HCT116 (cell line): ENCODE results near the gene STK11. TPM values are rescaled to one million over a fixed set of nuclear protein-coding genes. Genes with fewer than 3 reads are reported as not detected.

Source experiments
- ATAC-seq: fragments of 200-7000 bp; cut with Tn5 transposase; 2 replicates; pipeline ENCODE4 v1.9.1; 2020; ENCODE audit warnings: mild to moderate bottlenecking, moderate library complexity
- BruUV-seq: library from RNA; stranded (reverse); fragments of 400-500 nt; replicated peaks from 2 replicates; lab custom pipeline; 2021; lab: Mats Ljungman, UMichigan
- CTCF ChIA-PET: fragments of 300-600 bp; sonication (Branson Sonifier 250); formaldehyde crosslinking; loops from one replicate; lab custom pipeline; 2021; ENCODE audit warnings: antibody characterized with exemption; lab: Charles Lee
- POLR2A ChIA-PET: fragments of 300-600, 350-600 bp; sonication (Branson Sonifier 250); formaldehyde crosslinking; loops from one replicate; lab custom pipeline; 2021; ENCODE audit warnings: antibody characterized with exemption; lab: Charles Lee
- RAD21 ChIA-PET, 2 experiments: fragments of 300-600 bp; sonication (Branson Sonifier 250); formaldehyde crosslinking; loops; one replicate each; lab custom pipeline; 2023; ENCODE audit warnings: low total read pairs in 2 of 2; ENCODE audit not compliant: uncharacterized antibody in 2 of 2, unreplicated experiment in 2 of 2, low non-redundant PET in 1 of 2; lab: Charles Lee
- DNase-seq: peaks from one replicate; pipeline ENCODE4 v3.0.0-alpha.2; 2010; ENCODE audit warnings: low read depth, low spot score
- H2AFZ ChIP-seq: fragments of 200-600 bp; shearing (Covaris generic), sonication (generic); 2 replicates; pipeline ENCODE4 v1.6.1; 2017; ENCODE audit warnings: low read depth, mixed run types, mixed read lengths, antibody characterized with exemption, low read length; ENCODE audit not compliant: poor library complexity, severe bottlenecking
- H3K27ac ChIP-seq: 2 replicates; pipeline ENCODE4 v1.5.1; 2012; ENCODE audit warnings: low read depth, low read length
- H3K27me3 ChIP-seq: fragments of 200-600 bp; sonication (generic); 2 replicates; pipeline ENCODE4 v1.6.1; 2016; ENCODE audit warnings: mixed run types, low read length, mixed read lengths; ENCODE audit not compliant: insufficient read depth
- H3K36me3 ChIP-seq, 2 experiments: fragments of 200-500 bp in 1 of 2; fragments of 200-600 bp in 1 of 2; sonication (Bioruptor generic) in 1 of 2; sonication (generic) in 1 of 2; 2 replicates each; pipeline versions ENCODE4 v1.5.1 to v1.6.1; 2014 to 2016; ENCODE audit warnings: low read length in 2 of 2, inconsistent platforms in 1 of 2, mixed read lengths in 1 of 2, mixed run types in 1 of 2; ENCODE audit not compliant: insufficient read depth in 2 of 2, control insufficient read depth in 1 of 2
- H3K4me1 ChIP-seq, 2 experiments: fragments of 200-600 bp in 1 of 2; sonication (generic) in 1 of 2; 2 replicates each; pipeline versions ENCODE4 v1.5.1 to v1.6.1; 2012 to 2017; ENCODE audit warnings: low read length in 2 of 2, inconsistent platforms in 1 of 2, mild to moderate bottlenecking in 1 of 2, mixed read lengths in 1 of 2, mixed run types in 1 of 2, moderate library complexity in 1 of 2; ENCODE audit not compliant: insufficient read depth in 2 of 2, control insufficient read depth in 1 of 2
- H3K4me2 ChIP-seq: fragments of 200-600 bp; sonication (generic); 2 replicates; pipeline ENCODE4 v1.6.1; 2017; ENCODE audit warnings: mixed run types, low read length, mixed read lengths
- H3K4me3 ChIP-seq, 2 experiments: fragments of 200-600 bp in 1 of 2; sonication (generic) in 1 of 2; replicated peaks in 1 of 2; 2 replicates each; pipeline ENCODE4 v1.5.1; 2011 to 2016; ENCODE audit warnings: low read length in 2 of 2, control low read depth in 1 of 2, low read depth in 1 of 2, mild to moderate bottlenecking in 1 of 2, mixed read lengths in 1 of 2, mixed run types in 1 of 2
- H3K79me2 ChIP-seq: fragments of 200-600 bp; sonication (generic); 2 replicates; pipeline ENCODE4 v1.6.1; 2017; ENCODE audit warnings: mild to moderate bottlenecking, mixed run types, low read length, moderate library complexity, mixed read lengths; ENCODE audit not compliant: insufficient read depth
- H3K9ac ChIP-seq: fragments of 200-600 bp; sonication (generic); 2 replicates; pipeline ENCODE4 v1.6.1; 2016; ENCODE audit warnings: low read length, mixed read lengths
- H3K9me2 ChIP-seq: fragments of 200-600 bp; sonication (generic), shearing (Covaris generic); 2 replicates; pipeline ENCODE4 v1.6.1; 2017; ENCODE audit warnings: mixed run types, mild to moderate bottlenecking, moderate library complexity; ENCODE audit not compliant: insufficient read depth
- H3K9me3 ChIP-seq, 2 experiments: fragments of 200-500 bp in 1 of 2; fragments of 200-600 bp in 1 of 2; sonication (Bioruptor generic) in 1 of 2; sonication (generic) in 1 of 2; 2 replicates each; pipeline ENCODE4 v1.6.1; 2014 to 2017; ENCODE audit warnings: low read length in 2 of 2, mixed read lengths in 2 of 2, inconsistent platforms in 1 of 2, low read depth in 1 of 2, mild to moderate bottlenecking in 1 of 2, mixed run types in 1 of 2, moderate library complexity in 1 of 2; ENCODE audit not compliant: control insufficient read depth in 1 of 2, insufficient read depth in 1 of 2
- H4K20me1 ChIP-seq: fragments of 200-600 bp; sonication (generic), shearing (Covaris generic); 2 replicates; pipeline ENCODE4 v1.6.1; 2017; ENCODE audit warnings: mixed run types, mild to moderate bottlenecking, moderate library complexity; ENCODE audit not compliant: insufficient read depth
- CEBPB ChIP-seq: IDR thresholded peaks from 2 replicates; pipeline ENCODE4 v1.6.1; 2012; ENCODE audit warnings: low read depth
- JUND ChIP-seq: IDR thresholded peaks from 2 replicates; pipeline ENCODE4 v1.6.1; 2012
- POLR2A ChIP-seq: IDR thresholded peaks from 2 replicates; pipeline ENCODE4 v1.7.0; 2011; ENCODE audit warnings: borderline replicate concordance; ENCODE audit not compliant: insufficient read depth, insufficient read length; ENCODE audit errors: extremely low read depth
- RAD21 ChIP-seq: IDR thresholded peaks from 2 replicates; pipeline ENCODE4 v1.6.1; 2012; ENCODE audit warnings: low read depth, mild to moderate bottlenecking
- SIN3A ChIP-seq: IDR thresholded peaks from 2 replicates; pipeline ENCODE4 v1.6.1; 2012; ENCODE audit warnings: low read depth
- SP1 ChIP-seq: IDR thresholded peaks from 2 replicates; pipeline ENCODE4 v1.6.1; 2012; ENCODE audit warnings: low read depth
- SRF ChIP-seq: IDR thresholded peaks from 2 replicates; pipeline ENCODE4 v1.6.1; 2012; ENCODE audit warnings: low read depth
- YY1 ChIP-seq: IDR thresholded peaks from 2 replicates; pipeline ENCODE4 v1.6.1; 2011; ENCODE audit warnings: low read length, low read depth, moderate library complexity, mild to moderate bottlenecking; ENCODE audit not compliant: insufficient replicate concordance; ENCODE audit errors: extremely low read depth
- intact Hi-C: fragments of 100-400 bp; cut with micrococcal nuclease; formaldehyde crosslinking; loops from 2 replicates; pipeline ENCODE4 v1.10.0; 2022
- total RNA-seq: library from RNA; stranded (reverse); gene quantifications from one replicate; pipeline ENCODE4 v1.2.1, GENCODE V29; 2021; ENCODE audit not compliant: unreplicated experiment
- TF ChIP-seq, protein P1 (sequence below): IDR thresholded peaks from 2 replicates; pipeline ENCODE4 v1.6.1; 2012; ENCODE audit warnings: low read depth
- TF ChIP-seq, protein P2 (sequence below): IDR thresholded peaks from 2 replicates; pipeline ENCODE4 v1.6.1; 2011; ENCODE audit warnings: mild to moderate bottlenecking, low read length, moderate library complexity; ENCODE audit not compliant: insufficient replicate concordance; ENCODE audit errors: extremely low read depth
- TF ChIP-seq, protein P3 (sequence below): IDR thresholded peaks from 2 replicates; pipeline ENCODE4 v1.6.1; 2012
- TF ChIP-seq, protein P4 (sequence below): IDR thresholded peaks from 2 replicates; pipeline ENCODE4 v1.6.1; 2012
- TF ChIP-seq, protein P5 (sequence below), 3 experiments: fragments of 200-600 bp in 1 of 3; sonication (generic) in 1 of 3; IDR thresholded peaks in 2 of 3; conservative IDR thresholded peaks in 1 of 3; 2 replicates each; pipeline ENCODE4 v1.5.1; 2012 to 2017; ENCODE audit warnings: low read depth in 2 of 3, low read length in 2 of 3, antibody characterized with exemption in 1 of 3, borderline replicate concordance in 1 of 3, control low read depth in 1 of 3, mild to moderate bottlenecking in 1 of 3, mixed read lengths in 1 of 3, mixed run types in 1 of 3, moderate library complexity in 1 of 3; ENCODE audit not compliant: insufficient read depth in 1 of 3

The STK11 gene
- total RNA-seq, 1 experiment from 2014 or later = 86.9 TPM

DNA sequence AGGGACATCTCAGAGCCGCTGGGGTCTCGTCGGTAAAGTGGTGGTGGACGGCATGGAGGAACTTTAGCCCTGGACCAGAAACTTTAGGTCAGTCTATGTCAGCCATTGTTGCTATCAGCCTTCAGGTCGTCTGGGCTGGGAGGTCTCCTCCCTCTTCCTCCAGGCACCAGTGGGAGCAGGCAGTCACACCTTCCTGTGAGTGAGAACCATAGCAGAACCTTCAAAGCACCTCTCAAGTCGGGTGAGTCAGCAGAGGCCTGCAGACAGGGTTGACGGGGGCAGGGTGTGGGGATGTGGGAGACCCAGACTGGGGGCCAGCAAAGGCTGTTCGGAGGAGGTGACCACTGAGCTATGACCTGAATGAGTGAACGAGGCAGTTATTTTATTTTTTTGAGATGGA is 16.2 kb upstream of the STK11 start (continued):
- TF ChIP-seq SP1 = no peak
- TF ChIP-seq, protein P1, sequence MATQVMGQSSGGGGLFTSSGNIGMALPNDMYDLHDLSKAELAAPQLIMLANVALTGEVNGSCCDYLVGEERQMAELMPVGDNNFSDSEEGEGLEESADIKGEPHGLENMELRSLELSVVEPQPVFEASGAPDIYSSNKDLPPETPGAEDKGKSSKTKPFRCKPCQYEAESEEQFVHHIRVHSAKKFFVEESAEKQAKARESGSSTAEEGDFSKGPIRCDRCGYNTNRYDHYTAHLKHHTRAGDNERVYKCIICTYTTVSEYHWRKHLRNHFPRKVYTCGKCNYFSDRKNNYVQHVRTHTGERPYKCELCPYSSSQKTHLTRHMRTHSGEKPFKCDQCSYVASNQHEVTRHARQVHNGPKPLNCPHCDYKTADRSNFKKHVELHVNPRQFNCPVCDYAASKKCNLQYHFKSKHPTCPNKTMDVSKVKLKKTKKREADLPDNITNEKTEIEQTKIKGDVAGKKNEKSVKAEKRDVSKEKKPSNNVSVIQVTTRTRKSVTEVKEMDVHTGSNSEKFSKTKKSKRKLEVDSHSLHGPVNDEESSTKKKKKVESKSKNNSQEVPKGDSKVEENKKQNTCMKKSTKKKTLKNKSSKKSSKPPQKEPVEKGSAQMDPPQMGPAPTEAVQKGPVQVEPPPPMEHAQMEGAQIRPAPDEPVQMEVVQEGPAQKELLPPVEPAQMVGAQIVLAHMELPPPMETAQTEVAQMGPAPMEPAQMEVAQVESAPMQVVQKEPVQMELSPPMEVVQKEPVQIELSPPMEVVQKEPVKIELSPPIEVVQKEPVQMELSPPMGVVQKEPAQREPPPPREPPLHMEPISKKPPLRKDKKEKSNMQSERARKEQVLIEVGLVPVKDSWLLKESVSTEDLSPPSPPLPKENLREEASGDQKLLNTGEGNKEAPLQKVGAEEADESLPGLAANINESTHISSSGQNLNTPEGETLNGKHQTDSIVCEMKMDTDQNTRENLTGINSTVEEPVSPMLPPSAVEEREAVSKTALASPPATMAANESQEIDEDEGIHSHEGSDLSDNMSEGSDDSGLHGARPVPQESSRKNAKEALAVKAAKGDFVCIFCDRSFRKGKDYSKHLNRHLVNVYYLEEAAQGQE = no peak

DNA sequence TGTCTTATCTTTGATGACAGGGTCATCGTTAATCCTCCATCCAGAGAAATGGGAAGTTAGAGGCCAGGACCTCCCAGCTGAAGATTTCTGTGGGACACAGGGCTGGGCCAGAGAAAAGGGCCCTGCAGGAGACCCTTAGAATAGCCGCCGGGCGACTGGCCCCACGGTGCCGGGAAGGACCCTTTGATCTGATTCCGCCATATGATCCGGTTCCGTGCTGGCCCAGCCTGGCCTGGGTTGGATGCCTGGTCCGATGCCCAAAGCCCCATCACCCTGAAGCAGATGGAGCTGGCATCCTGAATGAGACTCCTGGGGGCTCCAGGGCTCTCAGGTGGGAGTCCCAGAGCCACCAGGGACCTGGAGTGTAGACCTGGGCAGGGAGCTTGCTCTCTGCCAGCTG is 6.0 kb upstream of the STK11 start:
- POLR2A ChIA-PET = no interaction called here
- TF ChIP-seq RAD21 (no peak), SP1 (no peak), JUND (no peak), CEBPB (no peak), YY1 (no peak), SIN3A (no peak), SRF (no peak), POLR2A (no peak)
- TF ChIP-seq, protein P2, sequence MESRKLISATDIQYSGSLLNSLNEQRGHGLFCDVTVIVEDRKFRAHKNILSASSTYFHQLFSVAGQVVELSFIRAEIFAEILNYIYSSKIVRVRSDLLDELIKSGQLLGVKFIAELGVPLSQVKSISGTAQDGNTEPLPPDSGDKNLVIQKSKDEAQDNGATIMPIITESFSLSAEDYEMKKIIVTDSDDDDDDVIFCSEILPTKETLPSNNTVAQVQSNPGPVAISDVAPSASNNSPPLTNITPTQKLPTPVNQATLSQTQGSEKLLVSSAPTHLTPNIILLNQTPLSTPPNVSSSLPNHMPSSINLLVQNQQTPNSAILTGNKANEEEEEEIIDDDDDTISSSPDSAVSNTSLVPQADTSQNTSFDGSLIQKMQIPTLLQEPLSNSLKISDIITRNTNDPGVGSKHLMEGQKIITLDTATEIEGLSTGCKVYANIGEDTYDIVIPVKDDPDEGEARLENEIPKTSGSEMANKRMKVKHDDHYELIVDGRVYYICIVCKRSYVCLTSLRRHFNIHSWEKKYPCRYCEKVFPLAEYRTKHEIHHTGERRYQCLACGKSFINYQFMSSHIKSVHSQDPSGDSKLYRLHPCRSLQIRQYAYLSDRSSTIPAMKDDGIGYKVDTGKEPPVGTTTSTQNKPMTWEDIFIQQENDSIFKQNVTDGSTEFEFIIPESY = no peak
- TF ChIP-seq, protein P3, sequence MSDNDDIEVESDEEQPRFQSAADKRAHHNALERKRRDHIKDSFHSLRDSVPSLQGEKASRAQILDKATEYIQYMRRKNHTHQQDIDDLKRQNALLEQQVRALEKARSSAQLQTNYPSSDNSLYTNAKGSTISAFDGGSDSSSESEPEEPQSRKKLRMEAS = no peak
- TF ChIP-seq, protein P4, sequence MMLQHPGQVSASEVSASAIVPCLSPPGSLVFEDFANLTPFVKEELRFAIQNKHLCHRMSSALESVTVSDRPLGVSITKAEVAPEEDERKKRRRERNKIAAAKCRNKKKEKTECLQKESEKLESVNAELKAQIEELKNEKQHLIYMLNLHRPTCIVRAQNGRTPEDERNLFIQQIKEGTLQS = no peak
- TF ChIP-seq, protein P5, sequence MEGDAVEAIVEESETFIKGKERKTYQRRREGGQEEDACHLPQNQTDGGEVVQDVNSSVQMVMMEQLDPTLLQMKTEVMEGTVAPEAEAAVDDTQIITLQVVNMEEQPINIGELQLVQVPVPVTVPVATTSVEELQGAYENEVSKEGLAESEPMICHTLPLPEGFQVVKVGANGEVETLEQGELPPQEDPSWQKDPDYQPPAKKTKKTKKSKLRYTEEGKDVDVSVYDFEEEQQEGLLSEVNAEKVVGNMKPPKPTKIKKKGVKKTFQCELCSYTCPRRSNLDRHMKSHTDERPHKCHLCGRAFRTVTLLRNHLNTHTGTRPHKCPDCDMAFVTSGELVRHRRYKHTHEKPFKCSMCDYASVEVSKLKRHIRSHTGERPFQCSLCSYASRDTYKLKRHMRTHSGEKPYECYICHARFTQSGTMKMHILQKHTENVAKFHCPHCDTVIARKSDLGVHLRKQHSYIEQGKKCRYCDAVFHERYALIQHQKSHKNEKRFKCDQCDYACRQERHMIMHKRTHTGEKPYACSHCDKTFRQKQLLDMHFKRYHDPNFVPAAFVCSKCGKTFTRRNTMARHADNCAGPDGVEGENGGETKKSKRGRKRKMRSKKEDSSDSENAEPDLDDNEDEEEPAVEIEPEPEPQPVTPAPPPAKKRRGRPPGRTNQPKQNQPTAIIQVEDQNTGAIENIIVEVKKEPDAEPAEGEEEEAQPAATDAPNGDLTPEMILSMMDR (IDR thresholded peaks at IDR 0.05 in 2 of 3, conservative IDR thresholded peaks at IDR 0.05 in 1 of 3; ENCODE audit: borderline replicate concordance in 1 of 3, insufficient read depth in 1 of 3, low read depth in 2 of 3, low read length in 2 of 3) = no peak
- TF ChIP-seq, protein P1 = no peak

More for the DNA sequence above, 6.0 kb upstream of the STK11 start:
- Histone ChIP-seq H3K4me1 (peaks cover 7 to 11% of the 10 kb centered on the region in 2 experiments; a peak in 3 of 4 replicates), H3K9me2 (no peaks in the 10 kb centered on the region), H4K20me1 (no peaks in the 10 kb centered on the region), H3K9me3 (no peaks in the 10 kb centered on the region), H2AFZ (no peak overlapping the region), H3K27ac (no peak overlapping the region), H3K27me3 (no peaks in the 10 kb centered on the region), H3K4me2 (no peak overlapping the region), H3K9ac (no peak overlapping the region), H3K36me3 (no peaks in the 10 kb centered on the region), H3K4me3 (no peak overlapping the region), H3K79me2 (no peaks in the 10 kb centered on the region)
- no peak for DNase-seq
- no TSS peak for BruUV-seq
- ATAC-seq = no peak
- ChIA-PET CTCF (no interaction called here), RAD21 (no interaction called here)
- intact Hi-C loops = no loop called here
